WTC11 (cell line): ENCODE data around the gene CAMK1.

ENCODE experiments used
- CREB1 ChIP-seq: sonication (generic); formaldehyde crosslinking; IDR thresholded peaks from 2 replicates; pipeline ENCODE4 v1.8.0; 2023; ENCODE audit warnings: mild to moderate bottlenecking, missing genetic modification reagents
- ETV6 ChIP-seq: sonication (generic); formaldehyde crosslinking; IDR thresholded peaks from 2 replicates; pipeline ENCODE4 v1.8.1; 2022; ENCODE audit warnings: mild to moderate bottlenecking, missing genetic modification reagents
- IRF2 ChIP-seq: sonication (generic); formaldehyde crosslinking; IDR thresholded peaks from 2 replicates; pipeline ENCODE4 v1.8.0; 2022; ENCODE audit warnings: low read depth, missing genetic modification reagents, borderline replicate concordance
- MYBL2 ChIP-seq: sonication (generic); formaldehyde crosslinking; IDR thresholded peaks from 2 replicates; pipeline ENCODE4 v1.8.1; 2023; ENCODE audit warnings: mild to moderate bottlenecking, moderate library complexity, missing genetic modification reagents
- ZNF263 ChIP-seq: sonication (generic); formaldehyde crosslinking; IDR thresholded peaks from 2 replicates; pipeline ENCODE4 v1.8.1; 2022; ENCODE audit warnings: low read depth, mild to moderate bottlenecking, moderate library complexity, missing genetic modification reagents
- TF ChIP-seq, protein P1 (sequence below): fragments of 200-600 bp; IDR thresholded peaks from 2 replicates; pipeline ENCODE4 v1.8.0; 2022; ENCODE audit warnings: antibody characterized with exemption
- TF ChIP-seq, protein P2 (sequence below): sonication (generic); formaldehyde crosslinking; IDR thresholded peaks from 2 replicates; pipeline ENCODE4 v1.8.0; 2022; ENCODE audit warnings: mild to moderate bottlenecking, missing genetic modification reagents
- TF ChIP-seq, protein P3 (sequence below): sonication (generic); formaldehyde crosslinking; IDR thresholded peaks from 2 replicates; pipeline ENCODE4 v1.8.0; 2022; ENCODE audit warnings: mild to moderate bottlenecking, missing genetic modification reagents

DNA sequence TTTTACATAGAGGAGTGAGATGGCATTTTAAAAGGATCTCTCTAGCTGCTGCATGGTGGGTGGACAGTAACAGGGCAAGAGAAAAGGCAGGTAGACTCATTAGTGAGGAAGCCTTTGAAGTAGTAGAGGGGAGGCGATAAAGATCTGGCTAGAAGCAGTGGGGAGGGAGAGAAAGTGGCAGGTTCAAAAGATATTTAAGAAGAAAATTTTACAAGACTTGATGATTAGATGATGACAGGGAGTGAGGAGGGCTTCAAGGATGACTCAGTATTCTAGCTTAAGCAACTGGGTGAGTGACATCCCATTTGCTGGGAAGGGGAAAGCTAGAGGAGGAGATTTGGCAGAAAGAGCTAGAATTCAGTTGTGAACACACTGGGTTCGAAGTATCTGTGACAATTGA, 42.0 kb downstream of the CAMK1 start:
- TF ChIP-seq CREB1, result no peak
- no peak for TF ChIP-seq IRF2 (CRISPR knock-in tag)
- TF ChIP-seq ETV6 (CRISPR knock-in tag), result no peak
- TF ChIP-seq, protein P1, sequence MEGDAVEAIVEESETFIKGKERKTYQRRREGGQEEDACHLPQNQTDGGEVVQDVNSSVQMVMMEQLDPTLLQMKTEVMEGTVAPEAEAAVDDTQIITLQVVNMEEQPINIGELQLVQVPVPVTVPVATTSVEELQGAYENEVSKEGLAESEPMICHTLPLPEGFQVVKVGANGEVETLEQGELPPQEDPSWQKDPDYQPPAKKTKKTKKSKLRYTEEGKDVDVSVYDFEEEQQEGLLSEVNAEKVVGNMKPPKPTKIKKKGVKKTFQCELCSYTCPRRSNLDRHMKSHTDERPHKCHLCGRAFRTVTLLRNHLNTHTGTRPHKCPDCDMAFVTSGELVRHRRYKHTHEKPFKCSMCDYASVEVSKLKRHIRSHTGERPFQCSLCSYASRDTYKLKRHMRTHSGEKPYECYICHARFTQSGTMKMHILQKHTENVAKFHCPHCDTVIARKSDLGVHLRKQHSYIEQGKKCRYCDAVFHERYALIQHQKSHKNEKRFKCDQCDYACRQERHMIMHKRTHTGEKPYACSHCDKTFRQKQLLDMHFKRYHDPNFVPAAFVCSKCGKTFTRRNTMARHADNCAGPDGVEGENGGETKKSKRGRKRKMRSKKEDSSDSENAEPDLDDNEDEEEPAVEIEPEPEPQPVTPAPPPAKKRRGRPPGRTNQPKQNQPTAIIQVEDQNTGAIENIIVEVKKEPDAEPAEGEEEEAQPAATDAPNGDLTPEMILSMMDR, result no peak
- no peak for TF ChIP-seq MYBL2 (CRISPR knock-in tag)
- TF ChIP-seq ZNF263 (CRISPR knock-in tag), result no peak
- TF ChIP-seq, protein P2, sequence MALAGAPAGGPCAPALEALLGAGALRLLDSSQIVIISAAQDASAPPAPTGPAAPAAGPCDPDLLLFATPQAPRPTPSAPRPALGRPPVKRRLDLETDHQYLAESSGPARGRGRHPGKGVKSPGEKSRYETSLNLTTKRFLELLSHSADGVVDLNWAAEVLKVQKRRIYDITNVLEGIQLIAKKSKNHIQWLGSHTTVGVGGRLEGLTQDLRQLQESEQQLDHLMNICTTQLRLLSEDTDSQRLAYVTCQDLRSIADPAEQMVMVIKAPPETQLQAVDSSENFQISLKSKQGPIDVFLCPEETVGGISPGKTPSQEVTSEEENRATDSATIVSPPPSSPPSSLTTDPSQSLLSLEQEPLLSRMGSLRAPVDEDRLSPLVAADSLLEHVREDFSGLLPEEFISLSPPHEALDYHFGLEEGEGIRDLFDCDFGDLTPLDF, result no peak
- TF ChIP-seq, protein P3, sequence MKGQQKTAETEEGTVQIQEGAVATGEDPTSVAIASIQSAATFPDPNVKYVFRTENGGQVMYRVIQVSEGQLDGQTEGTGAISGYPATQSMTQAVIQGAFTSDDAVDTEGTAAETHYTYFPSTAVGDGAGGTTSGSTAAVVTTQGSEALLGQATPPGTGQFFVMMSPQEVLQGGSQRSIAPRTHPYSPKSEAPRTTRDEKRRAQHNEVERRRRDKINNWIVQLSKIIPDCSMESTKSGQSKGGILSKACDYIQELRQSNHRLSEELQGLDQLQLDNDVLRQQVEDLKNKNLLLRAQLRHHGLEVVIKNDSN, result no peak
